Tibial nerve (tissue), 4 donors: Measurements from ENCODE around the gene MAP3K15.

Experiments
- CTCF ChIP-seq, 5 experiments: fragments of 200-600 bp in 3 of 5; fragments of 450-650 bp in 2 of 5; sonication (generic) in 3 of 5; IDR thresholded peaks; one replicate each; pipeline ENCODE4 v1.5.1; 2016 to 2019; ENCODE audit warnings: antibody characterized with exemption in 5 of 5, mild to moderate bottlenecking in 3 of 5, moderate library complexity in 2 of 5
- EP300 ChIP-seq, 2 donors: sonication (generic); formaldehyde crosslinking; IDR thresholded peaks; one replicate each; pipeline ENCODE4 v1.6.1; 2017; ENCODE audit warnings: antibody characterized with exemption in 2 of 2, mild to moderate bottlenecking in 1 of 2
- POLR2A ChIP-seq, 2 donors: fragments of 450-650 bp; IDR thresholded peaks; one replicate each; pipeline ENCODE4 v1.6.1; 2017; ENCODE audit warnings: antibody characterized with exemption in 2 of 2, mild to moderate bottlenecking in 2 of 2, moderate library complexity in 2 of 2

DNA sequence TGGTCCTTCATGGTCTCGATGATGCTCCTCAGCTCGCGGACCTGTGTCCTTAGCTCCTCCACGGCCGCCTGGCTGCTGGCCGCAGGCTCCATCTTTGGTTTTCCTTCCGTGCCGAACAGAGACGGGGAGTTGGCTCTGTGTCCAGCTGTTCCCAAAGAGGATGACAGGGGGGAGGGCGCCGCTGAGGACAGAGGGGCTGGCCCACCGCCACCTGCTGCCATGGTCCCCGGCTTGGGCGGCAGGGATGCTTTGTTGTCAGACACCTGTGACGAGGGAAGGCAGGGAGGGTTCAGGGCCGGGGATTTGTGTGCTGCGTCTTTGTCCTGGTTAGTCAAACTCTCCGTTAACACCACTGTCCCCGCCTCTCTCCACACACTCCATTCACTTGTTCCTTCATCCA, 26.6 kb upstream of the MAP3K15 start:
- TF ChIP-seq CTCF (IDR thresholded peaks at IDR 0.05) (no peak), POLR2A (IDR thresholded peaks at IDR 0.05) (no peak), EP300 (IDR thresholded peaks at IDR 0.05) (no peak)
